ENCODE measurements around the gene EIF2B5. TPM values are rescaled to one million over a fixed set of nuclear protein-coding genes. Genes with fewer than 3 reads are reported as not detected.

The EIF2B5 gene
- total and polyA plus RNA-seq, 9 of the 15 experiments (the other 6 are each of a cell fraction or from before 2014, with no cell fraction given): 19.1 to 92.4 (median 74.0) TPM

DNA sequence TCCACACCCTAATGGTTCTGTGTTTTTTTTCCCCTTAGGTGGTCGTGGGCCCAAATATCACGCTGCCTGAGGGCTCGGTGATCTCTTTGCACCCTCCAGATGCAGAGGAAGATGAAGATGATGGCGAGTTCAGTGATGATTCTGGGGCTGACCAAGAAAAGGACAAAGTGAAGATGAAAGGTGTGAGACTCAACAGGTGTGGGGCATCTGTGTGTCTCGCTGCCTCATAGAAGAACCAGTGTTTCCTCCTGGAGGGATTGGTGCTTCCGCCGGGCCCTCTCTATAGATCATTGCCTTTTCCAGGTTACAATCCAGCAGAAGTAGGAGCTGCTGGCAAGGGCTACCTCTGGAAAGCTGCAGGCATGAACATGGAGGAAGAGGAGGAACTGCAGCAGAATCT is 7.0 kb downstream of the EIF2B5 start:
- H3K4me3 ChIP-seq: no peak overlapping the region
- H4K20me1 ChIP-seq (replicated peaks; ENCODE audit: control insufficient read depth, insufficient read depth, low read length): no peaks in the 10 kb centered on the region
- intact Hi-C loops (cut with micrococcal nuclease): no loop called here
- peaks cover 2% of the 10 kb centered on the region for H3K9me1 ChIP-seq (ENCODE audit: control insufficient read depth, insufficient read depth, low read length)
- H3K36me3 ChIP-seq (ENCODE audit: control insufficient read depth, insufficient read depth, low read length): peaks cover 83% of the 10 kb centered on the region
- H2AFZ ChIP-seq (ENCODE audit: low read depth, low read length): no peak overlapping the region
- in situ Hi-C loops (cut with MboI): no loop called here
- no TSS peak for BruUV-seq (replicated peaks)
- H3K79me2 ChIP-seq (ENCODE audit: control insufficient read depth, insufficient read depth, low read length): peaks cover 14% of the 10 kb centered on the region
- H3K27me3 ChIP-seq (ENCODE audit: control insufficient read depth in 2 of 2, insufficient read depth in 2 of 2, low read length in 2 of 2): no peaks in the 10 kb centered on the region
- POLR2A ChIA-PET: interaction anchor here (0.6 to 1.3 kb wide), 3 partner anchors 13 to 38 kb away, joined by 3 read pairs; partner anchors contain the start of gene DVL3
- no peak overlapping the region for H3K27ac ChIP-seq (ENCODE audit: extremely low read depth, low read depth, low read length)
- H3K4me2 ChIP-seq (ENCODE audit: insufficient read depth, low read length): no peak overlapping the region
- peaks cover 0 to under 1% of the 10 kb centered on the region in 2 experiments; a peak in 2 of 5 replicates for H3K4me1 ChIP-seq (replicated peaks in 1 of 2; ENCODE audit: control insufficient read depth in 2 of 2, insufficient read depth in 2 of 2, low read length in 2 of 2)
- CTCF ChIA-PET (ENCODE audit: low intra/inter-chr PET ratio): no interaction called here
- FAIRE-seq (no peak), ATAC-seq (no peak), DNase-seq (ENCODE audit: extremely low read depth in 1 of 4, low spot score in 3 of 4) (peak in 1 of 4 experiments; percentile 1)
- WGBS (ENCODE audit: insufficient coverage, low coverage, missing lambda C conversion rate): 95% methylated on average over 7 of the region's 7 CpGs
- no peaks in the 10 kb centered on the region for H3K9me3 ChIP-seq (replicated peaks; ENCODE audit: control insufficient read depth, insufficient read depth, low read depth, low read length)
- no peak overlapping the region for H3K9ac ChIP-seq (ENCODE audit: insufficient read depth in 1 of 2, low read depth in 2 of 2, low read length in 2 of 2)
- TF ChIP-seq ZNF644 (tag; IDR thresholded peaks at IDR 0.05; ENCODE audit: low read depth) (no peak), ZNF740 (CRISPR knock-in tag; IDR thresholded peaks at IDR 0.05) (no peak), ZNF740 (tag; IDR thresholded peaks at IDR 0.05) (no peak), ZFX (CRISPR knock-in tag; IDR thresholded peaks at IDR 0.05) (no peak), HEY1 (CRISPR knock-in tag; IDR thresholded peaks at IDR 0.05; ENCODE audit: borderline replicate concordance) (no peak), CSDE1 (IDR thresholded peaks at IDR 0.05) (no peak), CCNT2 (IDR thresholded peaks at IDR 0.05; ENCODE audit: borderline replicate concordance, extremely low read depth, insufficient read length, low read depth, low read length) (no peak), RAD51 (IDR thresholded peaks at IDR 0.05; ENCODE audit: borderline replicate concordance, low read depth) (no peak), TGIF2 (CRISPR knock-in tag; IDR thresholded peaks at IDR 0.05) (no peak), DEAF1 (CRISPR knock-in tag; IDR thresholded peaks at IDR 0.05) (no peak), HMG20B (CRISPR knock-in tag; IDR thresholded peaks at IDR 0.05) (no peak), IFI16 (CRISPR knock-in tag; IDR thresholded peaks at IDR 0.05) (no peak)
- TF ChIP-seq, protein P1, sequence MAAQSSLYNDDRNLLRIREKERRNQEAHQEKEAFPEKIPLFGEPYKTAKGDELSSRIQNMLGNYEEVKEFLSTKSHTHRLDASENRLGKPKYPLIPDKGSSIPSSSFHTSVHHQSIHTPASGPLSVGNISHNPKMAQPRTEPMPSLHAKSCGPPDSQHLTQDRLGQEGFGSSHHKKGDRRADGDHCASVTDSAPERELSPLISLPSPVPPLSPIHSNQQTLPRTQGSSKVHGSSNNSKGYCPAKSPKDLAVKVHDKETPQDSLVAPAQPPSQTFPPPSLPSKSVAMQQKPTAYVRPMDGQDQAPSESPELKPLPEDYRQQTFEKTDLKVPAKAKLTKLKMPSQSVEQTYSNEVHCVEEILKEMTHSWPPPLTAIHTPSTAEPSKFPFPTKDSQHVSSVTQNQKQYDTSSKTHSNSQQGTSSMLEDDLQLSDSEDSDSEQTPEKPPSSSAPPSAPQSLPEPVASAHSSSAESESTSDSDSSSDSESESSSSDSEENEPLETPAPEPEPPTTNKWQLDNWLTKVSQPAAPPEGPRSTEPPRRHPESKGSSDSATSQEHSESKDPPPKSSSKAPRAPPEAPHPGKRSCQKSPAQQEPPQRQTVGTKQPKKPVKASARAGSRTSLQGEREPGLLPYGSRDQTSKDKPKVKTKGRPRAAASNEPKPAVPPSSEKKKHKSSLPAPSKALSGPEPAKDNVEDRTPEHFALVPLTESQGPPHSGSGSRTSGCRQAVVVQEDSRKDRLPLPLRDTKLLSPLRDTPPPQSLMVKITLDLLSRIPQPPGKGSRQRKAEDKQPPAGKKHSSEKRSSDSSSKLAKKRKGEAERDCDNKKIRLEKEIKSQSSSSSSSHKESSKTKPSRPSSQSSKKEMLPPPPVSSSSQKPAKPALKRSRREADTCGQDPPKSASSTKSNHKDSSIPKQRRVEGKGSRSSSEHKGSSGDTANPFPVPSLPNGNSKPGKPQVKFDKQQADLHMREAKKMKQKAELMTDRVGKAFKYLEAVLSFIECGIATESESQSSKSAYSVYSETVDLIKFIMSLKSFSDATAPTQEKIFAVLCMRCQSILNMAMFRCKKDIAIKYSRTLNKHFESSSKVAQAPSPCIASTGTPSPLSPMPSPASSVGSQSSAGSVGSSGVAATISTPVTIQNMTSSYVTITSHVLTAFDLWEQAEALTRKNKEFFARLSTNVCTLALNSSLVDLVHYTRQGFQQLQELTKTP (IDR thresholded peaks at IDR 0.05; ENCODE audit: low read depth in 1 of 2, partially characterized antibody in 2 of 2): no peak
- TF ChIP-seq, protein P2, sequence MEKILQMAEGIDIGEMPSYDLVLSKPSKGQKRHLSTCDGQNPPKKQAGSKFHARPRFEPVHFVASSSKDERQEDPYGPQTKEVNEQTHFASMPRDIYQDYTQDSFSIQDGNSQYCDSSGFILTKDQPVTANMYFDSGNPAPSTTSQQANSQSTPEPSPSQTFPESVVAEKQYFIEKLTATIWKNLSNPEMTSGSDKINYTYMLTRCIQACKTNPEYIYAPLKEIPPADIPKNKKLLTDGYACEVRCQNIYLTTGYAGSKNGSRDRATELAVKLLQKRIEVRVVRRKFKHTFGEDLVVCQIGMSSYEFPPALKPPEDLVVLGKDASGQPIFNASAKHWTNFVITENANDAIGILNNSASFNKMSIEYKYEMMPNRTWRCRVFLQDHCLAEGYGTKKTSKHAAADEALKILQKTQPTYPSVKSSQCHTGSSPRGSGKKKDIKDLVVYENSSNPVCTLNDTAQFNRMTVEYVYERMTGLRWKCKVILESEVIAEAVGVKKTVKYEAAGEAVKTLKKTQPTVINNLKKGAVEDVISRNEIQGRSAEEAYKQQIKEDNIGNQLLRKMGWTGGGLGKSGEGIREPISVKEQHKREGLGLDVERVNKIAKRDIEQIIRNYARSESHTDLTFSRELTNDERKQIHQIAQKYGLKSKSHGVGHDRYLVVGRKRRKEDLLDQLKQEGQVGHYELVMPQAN (IDR thresholded peaks at IDR 0.05; ENCODE audit: borderline replicate concordance): no peak
